ENCODE data around the gene GLTPD2. TPM values are rescaled to one million over a fixed set of nuclear protein-coding genes. Genes with fewer than 3 reads are reported as not detected.

The GLTPD2 gene
- total RNA-seq, 1 experiment from 2014 or later = not detected

GRCh38 chr17:4833941-4834680, 45.3 kb downstream of the GLTPD2 start:
- Mint-ChIP-seq H3K27ac (peak overlapping the region; percentile 41 to 72 (median 53)), H3K36me3 (ENCODE audit: insufficient read depth in 1 of 3, low read depth in 3 of 3) (peaks cover 0 to 8% (median 0%) of the 10 kb centered on the region in 3 experiments; a peak in 2 of 7 replicates), H3K9me3 (no peaks in the 10 kb centered on the region), H3K4me1 (peaks cover 18 to 20% of the 10 kb centered on the region in 2 experiments), H3K4me3 (peak overlapping the region; percentile 82 to 89), H3K27me3 (ENCODE audit: low read depth) (no peaks in the 10 kb centered on the region)
- no peak overlapping the region for H3K18ac ChIP-seq (ENCODE audit: insufficient read length, low read depth, low read length)
- H4K20me1 ChIP-seq (ENCODE audit: control insufficient read depth, insufficient read depth, insufficient read length) = no peaks in the 10 kb centered on the region
- no peaks in the 10 kb centered on the region; the same call in 1 of the 2 replicates for H3K4me1 ChIP-seq (ENCODE audit: insufficient read depth, low read length)
- H2BK20ac ChIP-seq (ENCODE audit: low read depth, low read length, poor library complexity, severe bottlenecking) = no peak overlapping the region
- H3K9ac ChIP-seq (ENCODE audit: extremely low read depth, insufficient read length, low read length) = peak overlapping the region; percentile 42
- H3K14ac ChIP-seq (ENCODE audit: insufficient read depth, low read length) = no peak overlapping the region
- no peaks in the 10 kb centered on the region for H3K9me3 ChIP-seq (ENCODE audit: control insufficient read depth, low read depth, low read length)
- no peaks in the 10 kb centered on the region for H3K27me3 ChIP-seq (ENCODE audit: insufficient read depth, low read length)
- H2BK5ac ChIP-seq (ENCODE audit: insufficient read length, low read length) = no peak overlapping the region
- H2BK12ac ChIP-seq (ENCODE audit: insufficient read length, low read depth, low read length) = no peak overlapping the region
- H3K23ac ChIP-seq (ENCODE audit: insufficient read length, low read depth, low read length) = no peak overlapping the region
- no peak overlapping the region for H4K8ac ChIP-seq (replicated peaks; ENCODE audit: insufficient read length, low read depth, low read length)
- peak overlapping the region; percentile 83 for H3K4me2 ChIP-seq (ENCODE audit: insufficient read depth, insufficient read length, low read length)
- H3K56ac ChIP-seq (ENCODE audit: insufficient read length, low read depth, low read length) = no peak overlapping the region
- H3K79me1 ChIP-seq (ENCODE audit: insufficient read depth, low read depth, low read length, poor library complexity, severe bottlenecking) = peaks cover 7% of the 10 kb centered on the region
- no CpG with 5 or more reads among the region's 15 CpGs for WGBS (ENCODE audit: extremely low coverage, insufficient read length, low lambda C conversion rate)
- H3K4ac ChIP-seq (ENCODE audit: low read depth, low read length) = no peak overlapping the region
- H4K91ac ChIP-seq (ENCODE audit: insufficient read length, low read depth, low read length) = no peak overlapping the region
- H2BK120ac ChIP-seq (ENCODE audit: low read depth, low read length, poor library complexity, severe bottlenecking) = no peak overlapping the region
- no peak overlapping the region for H2AFZ ChIP-seq (ENCODE audit: low read length)
- H3K79me2 ChIP-seq (ENCODE audit: insufficient read depth, low read length) = peaks cover 8% of the 10 kb centered on the region; the same call in 1 of the 2 replicates
- DNase-seq = no peak
- TF ChIP-seq CTCF (conservative IDR thresholded peaks at IDR 0.05) = no peak
- no peak overlapping the region for H3K27ac ChIP-seq (ENCODE audit: insufficient read length, low read depth, low read length)
- H2AK5ac ChIP-seq (ENCODE audit: insufficient read length, low read length) = no peak overlapping the region
- H3T11ph ChIP-seq (ENCODE audit: low read length) = no peak overlapping the region
- no peak overlapping the region for H2BK15ac ChIP-seq (ENCODE audit: low read depth, low read length)
- H4K5ac ChIP-seq (ENCODE audit: insufficient read length, low read depth, low read length) = no peak overlapping the region
- H3K23me2 ChIP-seq (ENCODE audit: insufficient read length, low read depth, low read length, poor library complexity, severe bottlenecking) = peaks cover 7% of the 10 kb centered on the region
